TTC549 (cell line): ENCODE measurements around the gene ZKSCAN1.
"Not testable (repeated sequence)": the region's sequence is repeated elsewhere in the genome, so short reads cannot be mapped to it uniquely, and the experiment has no call there.

Source experiments
- FAIRE-seq: peaks from 2 replicates; lab custom pipeline; 2012; peaks lifted over from hg19 to GRCh38; lab: Jason Lieb, UNC

The ZKSCAN1 gene

GRCh38 chr7:100015232-100016214 lies at the start of gene ZKSCAN1:
ZKSCAN1 (plus strand) TSS chr7:100015596; CDS start chr7:100023507, 7,911 bp downstream.
- FAIRE-seq: no peak

- FAIRE-seq: no peak
These were observed 46.1 kb upstream of the ZKSCAN1 start for GRCh38 chr7:99969298-99969697.

GRCh38 chr7:99969813-99970212 lies 45.6 kb upstream of the ZKSCAN1 start:
- not testable (repeated sequence) for FAIRE-seq

GRCh38 chr7:99971242-99971641 lies 44.2 kb upstream of the ZKSCAN1 start:
- no peak for FAIRE-seq

GRCh38 chr7:99973817-99974216 lies 41.6 kb upstream of the ZKSCAN1 start:
- not testable (repeated sequence) for FAIRE-seq

GRCh38 chr7:99974681-99975080 lies 40.7 kb upstream of the ZKSCAN1 start:
- FAIRE-seq: no peak

GRCh38 chr7:99975782-99976521 lies 39.4 kb upstream of the ZKSCAN1 start, which contains the start of gene AZGP1:
AZGP1 (minus strand) TSS chr7:99976031; CDS start chr7:99976020, 11 bp downstream.
- FAIRE-seq: no peak

GRCh38 chr7:99976626-99977025 lies 38.8 kb upstream of the ZKSCAN1 start:
- no peak for FAIRE-seq

GRCh38 chr7:99979814-99980225 lies 35.6 kb upstream of the ZKSCAN1 start:
- not testable (repeated sequence) for FAIRE-seq

- not testable (repeated sequence) for FAIRE-seq
These were observed 34.9 kb upstream of the ZKSCAN1 start for GRCh38 chr7:99980448-99980872.

- not testable (repeated sequence) for FAIRE-seq
These were observed 34.3 kb upstream of the ZKSCAN1 start for GRCh38 chr7:99981066-99981465.

GRCh38 chr7:99984593-99984992 lies 30.8 kb upstream of the ZKSCAN1 start:
- FAIRE-seq: no peak

- not testable (repeated sequence) for FAIRE-seq
These were observed 28.1 kb upstream of the ZKSCAN1 start for GRCh38 chr7:99987306-99987705.

- FAIRE-seq: no peak
These were observed 27.6 kb upstream of the ZKSCAN1 start for GRCh38 chr7:99987846-99988245.

- no peak for FAIRE-seq
These were observed 24.9 kb upstream of the ZKSCAN1 start for GRCh38 chr7:99990460-99990852.

GRCh38 chr7:99991543-99991942 lies 23.9 kb upstream of the ZKSCAN1 start:
- not testable (repeated sequence) for FAIRE-seq

GRCh38 chr7:99992330-99993038 lies 22.9 kb upstream of the ZKSCAN1 start:
- no peak for FAIRE-seq

GRCh38 chr7:99994819-99995218 lies 20.6 kb upstream of the ZKSCAN1 start:
- FAIRE-seq: no peak

- no peak for FAIRE-seq
These were observed 18.4 kb upstream of the ZKSCAN1 start for GRCh38 chr7:99996755-99997544.

GRCh38 chr7:99997545-99998137 lies 17.8 kb upstream of the ZKSCAN1 start:
- no peak for FAIRE-seq

- FAIRE-seq: no peak
These were observed 15.2 kb upstream of the ZKSCAN1 start for GRCh38 chr7:100000239-100000638.
